Hepatocyte (in vitro differentiated cells): ENCODE measurements around the gene ZBTB16. TPM values are rescaled to one million over a fixed set of nuclear protein-coding genes. Genes with fewer than 3 reads are reported as not detected.

Experiments used
- DNase-seq: peaks from one replicate; pipeline ENCODE4 v3.0.0-alpha.2; 2016; ENCODE audit warnings: low spot score
- H2AFZ ChIP-seq: fragments of 200-600 bp; sonication (generic); 2 replicates; pipeline ENCODE4 v1.6.0; 2016; ENCODE audit warnings: antibody characterized with exemption, mild to moderate bottlenecking
- H3K27ac ChIP-seq: fragments of 200-600 bp; sonication (generic); 2 replicates; pipeline ENCODE4 v1.5.1; 2016; ENCODE audit warnings: mild to moderate bottlenecking
- H3K27me3 ChIP-seq: fragments of 200-600 bp; sonication (generic); 2 replicates; pipeline ENCODE4 v1.6.1; 2016
- H3K36me3 ChIP-seq: fragments of 200-600 bp; sonication (generic); replicated peaks from 2 replicates; pipeline ENCODE4 v1.5.1; 2016; ENCODE audit warnings: low read depth; ENCODE audit not compliant: insufficient read depth
- H3K4me1 ChIP-seq: fragments of 200-600 bp; sonication (generic); 2 replicates; pipeline ENCODE4 v1.5.1; 2016; ENCODE audit warnings: mild to moderate bottlenecking, moderate library complexity; ENCODE audit not compliant: insufficient read depth
- H3K4me2 ChIP-seq: fragments of 200-600 bp; sonication (generic); 2 replicates; pipeline ENCODE4 v1.6.0; 2016
- H3K4me3 ChIP-seq: fragments of 200-600 bp; sonication (generic); 2 replicates; pipeline ENCODE4 v1.5.1; 2016; ENCODE audit warnings: mild to moderate bottlenecking
- H3K79me2 ChIP-seq: fragments of 200-600 bp; sonication (generic); 2 replicates; pipeline ENCODE4 v1.6.0; 2017; ENCODE audit warnings: mild to moderate bottlenecking
- H3K9me2 ChIP-seq: fragments of 200-600 bp; sonication (generic); replicated peaks from 2 replicates; pipeline ENCODE4 v1.6.0; 2017; ENCODE audit warnings: mild to moderate bottlenecking; ENCODE audit not compliant: insufficient read depth
- H3K9me3 ChIP-seq: fragments of 200-600 bp; sonication (generic); 2 replicates; pipeline ENCODE4 v1.5.1; 2016; ENCODE audit warnings: low read depth, mild to moderate bottlenecking
- H4K20me1 ChIP-seq: fragments of 200-600 bp; sonication (generic); 2 replicates; pipeline ENCODE4 v1.6.0; 2016; ENCODE audit warnings: mild to moderate bottlenecking; ENCODE audit not compliant: insufficient read depth, poor library complexity, severe bottlenecking
- EZH2 ChIP-seq: fragments of 200-600 bp; sonication (generic); IDR thresholded peaks from 2 replicates; pipeline ENCODE4 v1.6.1; 2016; ENCODE audit warnings: antibody characterized with exemption, mild to moderate bottlenecking, borderline replicate concordance
- EZH2phosphoT487 ChIP-seq: fragments of 200-600 bp; sonication (generic); IDR thresholded peaks from one replicate; pipeline ENCODE4 v1.6.1; 2018; ENCODE audit warnings: antibody characterized with exemption, mild to moderate bottlenecking, low read depth, moderate library complexity; ENCODE audit not compliant: unreplicated experiment, severe bottlenecking
- WGBS: methylation state at CpG from one replicate; pipeline ENCODE4 v1.1.6; 2016; ENCODE audit warnings: low lambda C conversion rate; ENCODE audit errors: missing lambda C conversion rate; 5-methylcytosine and 5-hydroxymethylcytosine counted together
- polyA plus RNA-seq: library from polyadenylated mRNA; unstranded; fragments of >200 nt; fragmentation: Nextera tagmentation; extraction: Ambion mirVana; gene quantifications from 2 replicates; pipeline ENCODE4 v1.2.1, GENCODE V29; 2016
- total RNA-seq: library from RNA; depleted of rRNA; stranded (reverse); fragments of >200 nt; gene quantifications from 2 replicates; pipeline ENCODE4 v1.2.3, GENCODE V29; 2014
- TF ChIP-seq, protein P1 (sequence below): fragments of 200-600 bp; sonication (generic); IDR thresholded peaks from 2 replicates; pipeline ENCODE4 v1.5.1; 2016; ENCODE audit warnings: antibody characterized with exemption, mild to moderate bottlenecking; ENCODE audit not compliant: poor library complexity

Gene ZBTB16
- total and polyA plus RNA-seq, 2 experiments from 2014 or later = 30.1 to 52.3 TPM

DNA sequence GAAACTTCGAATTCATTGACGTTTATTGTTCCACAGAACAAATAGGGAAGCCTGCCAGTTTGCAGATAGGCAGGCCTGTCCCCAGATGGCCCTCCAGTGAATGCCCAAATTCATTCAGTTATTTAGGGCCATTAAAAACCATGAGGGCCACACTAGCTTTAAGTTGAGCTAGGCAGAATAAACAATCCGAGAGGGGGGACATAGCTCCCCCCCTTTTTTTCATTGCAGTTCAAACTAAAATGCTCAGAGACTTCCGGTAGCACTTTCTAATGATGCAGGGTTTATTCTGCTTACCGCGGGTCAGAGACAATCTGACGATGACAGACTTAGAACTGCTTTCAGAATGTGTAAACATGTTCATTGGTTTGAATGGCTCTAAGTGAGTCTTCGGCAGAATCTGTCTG lies 72.0 kb downstream of the ZBTB16 start:
- no peaks in the 10 kb centered on the region for H3K9me3 ChIP-seq
- H3K4me3 ChIP-seq = no peak overlapping the region
- TF ChIP-seq EZH2phosphoT487 = no peak
- no peak for TF ChIP-seq EZH2
- TF ChIP-seq, protein P1, sequence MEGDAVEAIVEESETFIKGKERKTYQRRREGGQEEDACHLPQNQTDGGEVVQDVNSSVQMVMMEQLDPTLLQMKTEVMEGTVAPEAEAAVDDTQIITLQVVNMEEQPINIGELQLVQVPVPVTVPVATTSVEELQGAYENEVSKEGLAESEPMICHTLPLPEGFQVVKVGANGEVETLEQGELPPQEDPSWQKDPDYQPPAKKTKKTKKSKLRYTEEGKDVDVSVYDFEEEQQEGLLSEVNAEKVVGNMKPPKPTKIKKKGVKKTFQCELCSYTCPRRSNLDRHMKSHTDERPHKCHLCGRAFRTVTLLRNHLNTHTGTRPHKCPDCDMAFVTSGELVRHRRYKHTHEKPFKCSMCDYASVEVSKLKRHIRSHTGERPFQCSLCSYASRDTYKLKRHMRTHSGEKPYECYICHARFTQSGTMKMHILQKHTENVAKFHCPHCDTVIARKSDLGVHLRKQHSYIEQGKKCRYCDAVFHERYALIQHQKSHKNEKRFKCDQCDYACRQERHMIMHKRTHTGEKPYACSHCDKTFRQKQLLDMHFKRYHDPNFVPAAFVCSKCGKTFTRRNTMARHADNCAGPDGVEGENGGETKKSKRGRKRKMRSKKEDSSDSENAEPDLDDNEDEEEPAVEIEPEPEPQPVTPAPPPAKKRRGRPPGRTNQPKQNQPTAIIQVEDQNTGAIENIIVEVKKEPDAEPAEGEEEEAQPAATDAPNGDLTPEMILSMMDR = no peak
- peaks cover 46% of the 10 kb centered on the region for H3K4me1 ChIP-seq
- H2AFZ ChIP-seq = no peak overlapping the region
- peaks cover 80% of the 10 kb centered on the region for H3K79me2 ChIP-seq
- H3K4me2 ChIP-seq = no peak overlapping the region
- no peak overlapping the region for H3K27ac ChIP-seq
- 60% methylated on average over 8 of the region's 8 CpGs for WGBS
- no peaks in the 10 kb centered on the region for H3K27me3 ChIP-seq
- no peaks in the 10 kb centered on the region for H3K9me2 ChIP-seq
- no peaks in the 10 kb centered on the region for H3K36me3 ChIP-seq
- no peak for DNase-seq
- no peaks in the 10 kb centered on the region for H4K20me1 ChIP-seq

DNA sequence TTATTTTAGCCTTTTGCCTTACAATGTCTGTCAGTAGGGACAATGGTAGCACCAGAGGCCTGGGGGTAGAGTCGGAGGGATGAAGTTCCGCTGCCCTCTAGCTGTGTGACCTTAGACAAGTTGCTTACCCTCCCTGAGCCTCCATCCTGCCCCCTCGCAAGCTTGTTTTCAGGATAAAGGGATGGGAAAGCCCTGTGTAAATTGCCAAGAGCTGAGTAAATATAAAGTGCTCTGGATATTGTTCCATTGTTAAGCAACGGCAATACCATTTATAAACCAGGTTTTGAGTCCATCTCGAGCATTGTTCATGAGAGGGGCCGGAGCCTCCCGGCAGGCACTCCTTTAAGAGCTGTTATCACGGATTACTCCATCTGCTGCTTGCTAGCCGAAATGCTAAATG lies 72.9 kb downstream of the ZBTB16 start:
- Histone ChIP-seq H3K36me3 (no peaks in the 10 kb centered on the region), H3K4me1 (peaks cover 55% of the 10 kb centered on the region), H3K79me2 (peaks cover 80% of the 10 kb centered on the region), H3K4me3 (no peak overlapping the region), H2AFZ (no peak overlapping the region), H3K27ac (peak overlapping the region; percentile 60), H3K9me3 (no peaks in the 10 kb centered on the region), H3K4me2 (peak overlapping the region; percentile 58), H3K27me3 (no peaks in the 10 kb centered on the region), H3K9me2 (no peaks in the 10 kb centered on the region), H4K20me1 (no peaks in the 10 kb centered on the region)
- no peak for DNase-seq
- TF ChIP-seq EZH2 = no peak
- TF ChIP-seq, protein P1 = no peak
- TF ChIP-seq EZH2phosphoT487 = no peak
- 78% methylated on average over 9 of the region's 9 CpGs for WGBS

DNA sequence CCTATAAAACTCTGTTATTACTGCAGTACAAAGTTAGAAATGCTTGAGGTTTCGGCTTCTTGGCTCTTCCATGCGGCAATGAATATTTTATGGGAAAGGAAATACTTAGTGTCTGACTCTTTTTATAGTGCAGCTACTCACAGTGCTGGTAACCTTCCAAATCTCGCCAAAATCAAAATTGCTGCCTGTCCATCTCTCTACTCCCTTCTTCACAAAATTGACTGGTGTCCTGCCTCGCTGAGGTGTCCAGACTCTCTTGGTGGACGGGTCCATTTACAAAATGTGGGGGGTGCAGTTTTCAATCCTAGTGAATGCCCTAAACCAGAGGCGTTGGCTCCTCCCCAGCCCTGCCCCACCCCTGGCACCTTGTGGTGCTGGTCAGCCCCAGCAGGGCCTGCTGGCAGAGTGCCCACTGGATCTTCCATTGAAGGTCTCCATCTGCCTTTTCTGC lies 73.5 kb downstream of the ZBTB16 start:
- H3K9me3 ChIP-seq = no peaks in the 10 kb centered on the region
- peaks cover 80% of the 10 kb centered on the region for H3K79me2 ChIP-seq
- no peaks in the 10 kb centered on the region for H3K36me3 ChIP-seq
- no peak overlapping the region for H2AFZ ChIP-seq
- no peak for DNase-seq
- no peaks in the 10 kb centered on the region for H3K9me2 ChIP-seq
- no peaks in the 10 kb centered on the region for H4K20me1 ChIP-seq
- no peak overlapping the region for H3K4me3 ChIP-seq
- TF ChIP-seq, protein P1 = no peak
- no peak for TF ChIP-seq EZH2
- no peak for TF ChIP-seq EZH2phosphoT487
- H3K4me1 ChIP-seq = peaks cover 55% of the 10 kb centered on the region
- no peaks in the 10 kb centered on the region for H3K27me3 ChIP-seq
- 77% methylated on average over 6 of the region's 6 CpGs for WGBS
- peak overlapping the region; percentile 60 for H3K27ac ChIP-seq
- H3K4me2 ChIP-seq = peak overlapping the region; percentile 58
